ENCODE results near the gene SLC6A20.

- no peak for TF ChIP-seq CTCF (IDR thresholded peaks at IDR 0.05)
- TF ChIP-seq POLR2A (IDR thresholded peaks at IDR 0.05): no peak
Measured at GRCh38 chr3:45807681-45808540, 11.6 kb upstream of the SLC6A20 start.
